GM18502 (cell line): ENCODE data around the gene USP17L20.
"Not testable (repeated sequence)": the region's sequence is repeated elsewhere in the genome, so short reads cannot be mapped to it uniquely, and the experiment has no call there.

Source experiments
- ATAC-seq: cut with Tn5 transposase; IDR thresholded peaks from one replicate; pipeline ENCODE4 v1.9.1; 2021; ENCODE audit warnings: mild to moderate bottlenecking; ENCODE audit not compliant: unreplicated experiment, poor library complexity

USP17L20 gene, protein sequence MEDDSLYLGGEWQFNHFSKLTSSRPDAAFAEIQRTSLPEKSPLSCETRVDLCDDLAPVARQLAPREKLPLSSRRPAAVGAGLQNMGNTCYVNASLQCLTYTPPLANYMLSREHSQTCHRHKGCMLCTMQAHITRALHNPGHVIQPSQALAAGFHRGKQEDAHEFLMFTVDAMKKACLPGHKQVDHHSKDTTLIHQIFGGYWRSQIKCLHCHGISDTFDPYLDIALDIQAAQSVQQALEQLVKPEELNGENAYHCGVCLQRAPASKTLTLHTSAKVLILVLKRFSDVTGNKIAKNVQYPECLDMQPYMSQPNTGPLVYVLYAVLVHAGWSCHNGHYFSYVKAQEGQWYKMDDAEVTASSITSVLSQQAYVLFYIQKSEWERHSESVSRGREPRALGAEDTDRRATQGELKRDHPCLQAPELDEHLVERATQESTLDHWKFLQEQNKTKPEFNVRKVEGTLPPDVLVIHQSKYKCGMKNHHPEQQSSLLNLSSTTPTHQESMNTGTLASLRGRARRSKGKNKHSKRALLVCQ

DNA sequence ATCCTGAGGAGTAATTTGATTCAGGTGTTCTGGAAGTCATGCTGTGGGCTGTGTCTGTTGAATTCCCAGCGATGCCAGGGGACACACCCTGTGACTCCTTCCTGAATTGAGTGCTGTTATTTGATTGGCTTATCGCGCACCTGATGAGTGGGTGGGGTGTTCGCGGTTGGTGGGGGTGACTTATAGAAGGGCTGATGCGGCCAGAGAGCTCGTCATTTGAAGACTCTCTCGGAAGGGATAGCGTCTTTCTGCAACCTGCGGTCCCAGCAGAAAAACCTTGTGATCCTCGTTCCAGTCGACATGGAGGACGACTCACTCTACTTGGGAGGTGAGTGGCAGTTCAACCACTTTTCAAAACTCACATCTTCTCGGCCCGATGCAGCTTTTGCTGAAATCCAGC is at the start of gene USP17L20:
Gene USP17L20 (plus strand): TSS at position 301 of the 400 bp plus-strand sequence. CDS start 0 bp downstream, at position 301.
- ATAC-seq: not testable (repeated sequence)

DNA sequence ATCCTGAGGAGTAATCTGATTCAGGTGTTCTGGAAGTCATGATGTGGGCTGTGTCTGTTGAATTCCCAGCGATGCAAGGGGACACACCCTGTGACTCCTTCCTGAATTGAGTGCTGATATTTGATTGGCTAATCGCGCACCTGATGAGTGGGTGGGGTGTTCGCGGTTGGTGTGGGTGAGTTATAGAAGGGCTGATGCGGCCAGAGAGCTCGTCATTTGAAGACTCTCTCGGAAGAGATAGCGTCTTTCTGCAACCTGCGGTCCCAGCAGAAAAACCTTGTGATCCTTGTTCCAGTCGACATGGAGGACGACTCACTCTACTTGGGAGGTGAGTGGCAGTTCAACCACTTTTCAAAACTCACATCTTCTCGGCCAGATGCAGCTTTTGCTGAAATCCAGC is 47.6 kb upstream of the USP17L20 start, which contains the start of gene USP17L10:
Gene USP17L10 (plus strand): TSS at position 301 of the 400 bp plus-strand sequence. CDS start 0 bp downstream, at position 301.
- ATAC-seq: not testable (repeated sequence)

DNA sequence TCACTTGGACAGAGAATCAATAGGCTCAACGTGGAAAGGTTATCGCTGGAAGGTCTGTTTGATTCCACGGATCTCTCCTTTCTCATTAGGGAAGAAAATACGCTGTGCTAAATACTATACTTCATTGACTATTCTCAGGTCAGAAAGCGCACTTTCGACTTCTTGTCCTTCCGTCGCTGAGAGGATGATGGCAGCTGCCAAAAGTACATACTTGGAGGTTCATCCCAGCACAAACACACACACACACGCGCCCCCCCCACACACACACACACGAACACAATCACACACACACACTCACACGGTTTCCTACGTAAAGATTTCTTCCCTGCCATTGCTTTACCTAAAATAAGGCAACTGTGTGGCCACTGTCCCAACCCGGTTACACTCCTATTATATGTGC is 43.2 kb upstream of the USP17L20 start:
- not testable (repeated sequence) for ATAC-seq

DNA sequence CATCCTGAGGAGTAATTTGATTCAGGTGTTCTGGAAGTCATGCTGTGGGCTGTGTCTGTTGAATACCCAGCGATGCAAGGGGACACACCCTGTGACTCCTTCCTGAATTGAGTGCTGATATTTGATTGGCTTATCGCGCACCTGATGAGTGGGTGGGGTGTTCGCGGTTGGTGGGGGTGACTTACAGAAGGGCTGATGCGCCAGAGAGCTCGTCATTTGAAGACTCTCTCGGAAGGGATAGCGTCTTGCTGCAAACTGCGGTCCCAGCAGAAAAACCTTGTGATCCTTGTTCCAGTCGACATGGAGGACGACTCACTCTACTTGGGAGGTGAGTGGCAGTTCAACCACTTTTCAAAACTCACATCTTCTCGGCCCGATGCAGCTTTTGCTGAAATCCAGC is 42.8 kb upstream of the USP17L20 start, which contains the start of gene USP17L11:
Gene USP17L11 (plus strand): TSS at position 301 of the 400 bp plus-strand sequence. CDS start 0 bp downstream, at position 301.
- not testable (repeated sequence) for ATAC-seq

DNA sequence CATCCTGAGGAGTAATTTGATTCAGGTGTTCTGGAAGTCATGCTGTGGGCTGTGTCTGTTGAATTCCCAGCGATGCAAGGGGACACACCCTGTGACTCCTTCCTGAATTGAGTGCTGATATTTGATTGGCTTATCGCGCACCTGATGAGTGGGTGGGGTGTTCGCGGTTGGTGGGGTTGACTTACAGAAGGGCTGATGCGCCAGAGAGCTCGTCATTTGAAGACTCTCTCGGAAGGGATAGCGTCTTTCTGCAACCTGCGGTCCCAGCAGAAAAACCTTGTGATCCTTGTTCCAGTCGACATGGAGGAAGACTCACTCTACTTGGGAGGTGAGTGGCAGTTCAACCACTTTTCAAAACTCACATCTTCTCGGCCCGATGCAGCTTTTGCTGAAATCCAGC is 38.1 kb upstream of the USP17L20 start, which contains the start of gene USP17L12:
Gene USP17L12 (plus strand): TSS at position 301 of the 400 bp plus-strand sequence. CDS start 0 bp downstream, at position 301.
- ATAC-seq: not testable (repeated sequence)

DNA sequence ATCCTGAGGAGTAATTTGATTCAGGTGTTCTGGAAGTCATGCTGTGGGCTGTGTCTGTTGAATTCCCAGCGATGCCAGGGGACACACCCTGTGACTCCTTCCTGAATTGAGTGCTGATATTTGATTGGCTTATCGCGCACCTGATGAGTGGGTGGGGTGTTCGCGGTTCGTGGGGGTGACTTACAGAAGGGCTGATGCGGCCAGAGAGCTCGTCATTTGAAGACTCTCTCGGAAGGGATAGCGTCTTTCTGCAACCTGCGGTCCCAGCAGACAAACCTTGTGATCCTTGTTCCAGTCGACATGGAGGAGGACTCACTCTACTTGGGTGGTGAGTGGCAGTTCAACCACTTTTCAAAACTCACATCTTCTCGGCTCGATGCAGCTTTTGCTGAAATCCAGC is 33.3 kb upstream of the USP17L20 start, which contains the start of gene USP17L13:
Gene USP17L13 (plus strand): TSS at position 301 of the 400 bp plus-strand sequence. CDS start 0 bp downstream, at position 301.
- not testable (repeated sequence) for ATAC-seq

DNA sequence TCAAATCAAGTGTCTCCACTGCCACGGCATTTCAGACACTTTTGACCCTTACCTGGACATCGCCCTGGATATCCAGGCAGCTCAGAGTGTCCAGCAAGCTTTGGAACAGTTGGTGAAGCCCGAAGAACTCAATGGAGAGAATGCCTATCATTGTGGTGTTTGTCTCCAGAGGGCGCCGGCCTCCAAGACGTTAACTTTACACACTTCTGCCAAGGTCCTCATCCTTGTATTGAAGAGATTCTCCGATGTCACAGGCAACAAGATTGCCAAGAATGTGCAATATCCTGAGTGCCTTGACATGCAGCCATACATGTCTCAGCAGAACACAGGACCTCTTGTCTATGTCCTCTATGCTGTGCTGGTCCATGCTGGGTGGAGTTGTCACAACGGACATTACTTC is 27.7 kb upstream of the USP17L20 start:
- ATAC-seq: not testable (repeated sequence)

DNA sequence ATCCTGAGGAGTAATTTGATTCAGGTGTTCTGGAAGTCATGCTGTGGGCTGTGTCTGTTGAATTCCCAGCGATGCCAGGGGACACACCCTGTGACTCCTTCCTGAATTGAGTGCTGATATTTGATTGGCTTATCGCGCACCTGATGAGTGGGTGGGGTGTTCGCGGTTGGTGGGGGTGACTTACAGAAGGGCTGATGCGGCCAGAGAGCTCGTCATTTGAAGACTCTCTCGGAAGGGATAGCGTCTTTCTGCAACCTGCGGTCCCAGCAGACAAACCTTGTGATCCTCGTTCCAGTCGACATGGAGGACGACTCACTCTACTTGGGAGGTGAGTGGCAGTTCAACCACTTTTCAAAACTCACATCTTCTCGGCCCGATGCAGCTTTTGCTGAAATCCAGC is 23.8 kb upstream of the USP17L20 start, which contains the start of gene USP17L15:
Gene USP17L15 (plus strand): TSS at position 301 of the 400 bp plus-strand sequence. CDS start 0 bp downstream, at position 301.
- not testable (repeated sequence) for ATAC-seq

DNA sequence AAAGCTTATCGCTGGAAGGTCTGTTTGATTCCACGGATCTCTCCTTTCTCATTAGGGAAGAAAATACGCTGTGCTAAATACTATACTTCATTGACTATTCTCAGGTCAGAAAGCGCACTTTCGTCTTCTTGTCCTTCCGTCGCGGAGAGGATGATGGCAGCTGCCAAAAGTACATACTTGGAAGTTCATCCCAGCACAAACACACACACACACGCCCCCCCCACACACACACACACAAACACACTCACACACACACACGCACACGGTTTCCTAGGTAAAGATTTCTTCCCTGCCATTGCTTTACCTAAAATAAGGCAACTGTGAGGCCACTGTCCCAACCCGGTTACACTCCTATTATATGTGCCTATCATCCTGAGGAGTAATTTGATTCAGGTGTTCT is 19.5 kb upstream of the USP17L20 start:
- ATAC-seq: not testable (repeated sequence)

DNA sequence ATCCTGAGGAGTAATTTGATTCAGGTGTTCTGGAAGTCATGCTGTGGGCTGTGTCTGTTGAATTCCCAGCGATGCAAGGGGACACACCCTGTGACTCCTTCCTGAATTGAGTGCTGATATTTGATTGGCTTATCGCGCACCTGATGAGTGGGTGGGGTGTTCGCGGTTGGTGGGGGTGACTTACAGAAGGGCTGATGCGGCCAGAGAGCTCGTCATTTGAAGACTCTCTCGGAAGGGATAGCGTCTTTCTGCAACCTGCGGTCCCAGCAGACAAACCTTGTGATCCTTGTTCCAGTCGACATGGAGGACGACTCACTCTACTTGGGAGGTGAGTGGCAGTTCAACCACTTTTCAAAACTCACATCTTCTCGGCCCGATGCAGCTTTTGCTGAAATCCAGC is 14.3 kb upstream of the USP17L20 start, which contains the start of gene USP17L17:
Gene USP17L17 (plus strand): TSS at position 301 of the 400 bp plus-strand sequence. CDS start 0 bp downstream, at position 301.
- not testable (repeated sequence) for ATAC-seq

DNA sequence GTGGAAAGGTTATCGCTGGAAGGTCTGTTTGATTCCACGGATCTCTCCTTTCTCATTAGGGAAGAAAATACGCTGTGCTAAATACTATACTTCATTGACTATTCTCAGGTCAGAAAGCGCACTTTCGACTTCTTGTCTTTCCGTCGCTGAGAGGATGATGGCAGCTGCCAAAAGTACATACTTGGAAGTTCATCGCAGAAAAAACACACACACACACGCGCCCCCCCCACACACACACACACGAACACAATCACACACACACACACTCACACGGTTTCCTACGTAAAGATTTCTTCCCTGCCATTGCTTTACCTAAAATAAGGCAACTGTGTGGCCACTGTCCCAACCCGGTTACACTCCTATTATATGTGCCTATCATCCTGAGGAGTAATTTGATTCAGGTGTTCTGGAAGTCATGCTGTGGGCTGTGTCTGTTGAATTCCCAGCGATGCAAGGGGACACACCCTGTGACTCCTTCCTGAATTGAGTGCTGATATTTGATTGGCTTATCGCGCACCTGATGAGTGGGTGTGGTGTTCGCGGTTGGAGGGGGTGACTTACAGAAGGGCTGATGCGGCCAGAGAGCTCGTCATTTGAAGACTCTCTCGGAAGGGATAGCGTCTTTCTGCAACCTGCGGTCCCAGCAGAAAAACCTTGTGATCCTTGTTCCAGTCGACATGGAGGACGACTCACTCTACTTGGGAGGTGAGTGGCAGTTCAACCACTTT is 9.8 kb upstream of the USP17L20 start, which contains the start of gene USP17L18:
Gene USP17L18 (plus strand): TSS at position 678 of the 728 bp plus-strand sequence. CDS start 0 bp downstream, at position 678.
- ATAC-seq: not testable (repeated sequence)

DNA sequence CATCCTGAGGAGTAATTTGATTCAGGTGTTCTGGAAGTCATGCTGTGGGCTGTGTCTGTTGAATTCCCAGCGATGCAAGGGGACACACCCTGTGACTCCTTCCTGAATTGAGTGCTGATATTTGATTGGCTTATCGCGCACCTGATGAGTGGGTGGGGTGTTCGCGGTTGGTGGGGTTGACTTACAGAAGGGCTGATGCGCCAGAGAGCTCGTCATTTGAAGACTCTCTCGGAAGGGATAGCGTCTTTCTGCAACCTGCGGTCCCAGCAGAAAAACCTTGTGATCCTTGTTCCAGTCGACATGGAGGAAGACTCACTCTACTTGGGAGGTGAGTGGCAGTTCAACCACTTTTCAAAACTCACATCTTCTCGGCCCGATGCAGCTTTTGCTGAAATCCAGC is 4.8 kb upstream of the USP17L20 start, which contains the start of gene USP17L19:
Gene USP17L19 (plus strand): TSS at position 301 of the 400 bp plus-strand sequence. CDS start 0 bp downstream, at position 301.
- ATAC-seq: not testable (repeated sequence)

DNA sequence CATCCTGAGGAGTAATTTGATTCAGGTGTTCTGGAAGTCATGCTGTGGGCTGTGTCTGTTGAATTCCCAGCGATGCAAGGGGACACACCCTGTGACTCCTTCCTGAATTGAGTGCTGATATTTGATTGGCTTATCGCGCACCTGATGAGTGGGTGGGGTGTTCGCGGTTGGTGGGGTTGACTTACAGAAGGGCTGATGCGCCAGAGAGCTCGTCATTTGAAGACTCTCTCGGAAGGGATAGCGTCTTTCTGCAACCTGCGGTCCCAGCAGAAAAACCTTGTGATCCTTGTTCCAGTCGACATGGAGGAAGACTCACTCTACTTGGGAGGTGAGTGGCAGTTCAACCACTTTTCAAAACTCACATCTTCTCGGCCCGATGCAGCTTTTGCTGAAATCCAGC is 4.6 kb downstream of the USP17L20 start, which contains the start of gene USP17L21:
Gene USP17L21 (plus strand): TSS at position 301 of the 400 bp plus-strand sequence. CDS start 0 bp downstream, at position 301.
- ATAC-seq: not testable (repeated sequence)

DNA sequence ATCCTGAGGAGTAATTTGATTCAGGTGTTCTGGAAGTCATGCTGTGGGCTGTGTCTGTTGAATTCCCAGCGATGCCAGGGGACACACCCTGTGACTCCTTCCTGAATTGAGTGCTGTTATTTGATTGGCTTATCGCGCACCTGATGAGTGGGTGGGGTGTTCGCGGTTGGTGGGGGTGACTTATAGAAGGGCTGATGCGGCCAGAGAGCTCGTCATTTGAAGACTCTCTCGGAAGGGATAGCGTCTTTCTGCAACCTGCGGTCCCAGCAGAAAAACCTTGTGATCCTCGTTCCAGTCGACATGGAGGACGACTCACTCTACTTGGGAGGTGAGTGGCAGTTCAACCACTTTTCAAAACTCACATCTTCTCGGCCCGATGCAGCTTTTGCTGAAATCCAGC is 9.4 kb downstream of the USP17L20 start, which contains the start of gene USP17L22:
Gene USP17L22 (plus strand): TSS at position 301 of the 400 bp plus-strand sequence. CDS start 0 bp downstream, at position 301.
- not testable (repeated sequence) for ATAC-seq

DNA sequence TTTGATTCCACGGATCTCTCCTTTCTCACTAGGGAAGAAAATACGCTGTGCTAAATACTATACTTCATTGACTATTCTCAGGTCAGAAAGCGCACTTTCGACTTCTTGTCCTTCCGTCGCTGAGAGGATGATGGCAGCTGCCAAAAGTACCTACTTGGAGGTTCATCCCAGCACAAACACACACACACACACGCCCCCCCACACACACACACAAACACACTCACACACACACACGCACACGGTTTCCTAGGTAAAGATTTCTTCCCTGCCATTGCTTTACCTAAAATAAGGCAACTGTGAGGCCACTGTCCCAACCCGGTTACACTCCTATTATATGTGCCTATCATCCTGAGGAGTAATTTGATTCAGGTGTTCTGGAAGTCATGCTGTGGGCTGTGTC is 13.8 kb downstream of the USP17L20 start:
- not testable (repeated sequence) for ATAC-seq
